ENCODE measurements around the gene PDE4D. TPM values are rescaled to one million over a fixed set of nuclear protein-coding genes. Genes with fewer than 3 reads are reported as not detected.

The PDE4D gene
- total RNA-seq, 1 experiment from 2014 or later, result 2.1 TPM

- no peaks in the 10 kb centered on the region for H3K36me3 Mint-ChIP-seq (ENCODE audit: insufficient read depth in 1 of 3, low read depth in 3 of 3)
- Histone ChIP-seq H3K4me2 (ENCODE audit: insufficient read depth, insufficient read length, low read length) (no peak overlapping the region), H3K23me2 (ENCODE audit: insufficient read length, low read depth, low read length, poor library complexity, severe bottlenecking) (no peaks in the 10 kb centered on the region), H3K18ac (ENCODE audit: insufficient read length, low read depth, low read length) (no peak overlapping the region), H2BK120ac (ENCODE audit: low read depth, low read length, poor library complexity, severe bottlenecking) (no peak overlapping the region), H3T11ph (ENCODE audit: low read length) (no peak overlapping the region), H2BK5ac (ENCODE audit: insufficient read length, low read length) (no peak overlapping the region), H2BK20ac (ENCODE audit: low read depth, low read length, poor library complexity, severe bottlenecking) (no peak overlapping the region), H2BK12ac (ENCODE audit: insufficient read length, low read depth, low read length) (no peak overlapping the region), H4K5ac (ENCODE audit: insufficient read length, low read depth, low read length) (no peak overlapping the region), H3K56ac (ENCODE audit: insufficient read length, low read depth, low read length) (no peak overlapping the region), H3K79me1 (ENCODE audit: insufficient read depth, low read depth, low read length, poor library complexity, severe bottlenecking) (no peaks in the 10 kb centered on the region), H3K9me3 (ENCODE audit: control insufficient read depth, low read depth, low read length) (no peaks in the 10 kb centered on the region), H2BK15ac (ENCODE audit: low read depth, low read length) (no peak overlapping the region), H4K8ac (replicated peaks; ENCODE audit: insufficient read length, low read depth, low read length) (no peak overlapping the region), H3K23ac (ENCODE audit: insufficient read length, low read depth, low read length) (no peak overlapping the region), H3K27me3 (ENCODE audit: insufficient read depth, low read length) (no peaks in the 10 kb centered on the region), H2AFZ (ENCODE audit: low read length) (no peak overlapping the region), H3K4me1 (ENCODE audit: insufficient read depth, low read length) (no peaks in the 10 kb centered on the region), H4K20me1 (ENCODE audit: control insufficient read depth, insufficient read depth, insufficient read length) (no peaks in the 10 kb centered on the region), H3K79me2 (ENCODE audit: insufficient read depth, low read length) (no peaks in the 10 kb centered on the region), H3K9ac (ENCODE audit: extremely low read depth, insufficient read length, low read length) (no peak overlapping the region), H2AK5ac (ENCODE audit: insufficient read length, low read length) (no peak overlapping the region), H3K14ac (ENCODE audit: insufficient read depth, low read length) (no peak overlapping the region), H4K91ac (ENCODE audit: insufficient read length, low read depth, low read length) (no peak overlapping the region), H3K27ac (ENCODE audit: insufficient read length, low read depth, low read length) (no peak overlapping the region), H3K4ac (ENCODE audit: low read depth, low read length) (no peak overlapping the region)
- peaks cover 2 to 6% of the 10 kb centered on the region in 2 experiments; a peak in 2 of 4 replicates for H3K4me1 Mint-ChIP-seq
- no peak overlapping the region for H3K4me3 Mint-ChIP-seq
- no peak for TF ChIP-seq CTCF (conservative IDR thresholded peaks at IDR 0.05)
- H3K27me3 Mint-ChIP-seq (ENCODE audit: low read depth), result peaks cover 2% of the 10 kb centered on the region
- no peaks in the 10 kb centered on the region for H3K9me3 Mint-ChIP-seq
- H3K27ac Mint-ChIP-seq, result no peak overlapping the region
- no CpG with 5 or more reads among the region's 2 CpGs for WGBS (ENCODE audit: extremely low coverage, insufficient read length, low lambda C conversion rate)
- DNase-seq, result no peak
These were observed 734.7 kb downstream of the PDE4D start for GRCh38 chr5:59158637-59159391.
